HFF-Myc (cell line): ENCODE data around the gene ELOVL2.

Experiments
- DNase-seq: peaks from one replicate; pipeline ENCODE4 v3.0.0-alpha.2; 2011; ENCODE audit warnings: low read depth; ENCODE audit errors: extremely low read depth
- H3K4me3 ChIP-seq: replicated peaks from 2 replicates; pipeline ENCODE4 v1.5.1; 2011; ENCODE audit warnings: low read depth, mild to moderate bottlenecking, control low read depth, low read length
- CTCF ChIP-seq: IDR thresholded peaks from 2 replicates; pipeline ENCODE4 v1.5.1; 2012; ENCODE audit warnings: mild to moderate bottlenecking, low read depth, low read length, control low read depth; ENCODE audit errors: missing control alignments

The ELOVL2 gene

GRCh38 chr6:11025921-11026635 is 18.0 kb downstream of the ELOVL2 start:
- H3K4me3 ChIP-seq = no peak overlapping the region
- no peak for TF ChIP-seq CTCF
- no peak for DNase-seq

DNA sequence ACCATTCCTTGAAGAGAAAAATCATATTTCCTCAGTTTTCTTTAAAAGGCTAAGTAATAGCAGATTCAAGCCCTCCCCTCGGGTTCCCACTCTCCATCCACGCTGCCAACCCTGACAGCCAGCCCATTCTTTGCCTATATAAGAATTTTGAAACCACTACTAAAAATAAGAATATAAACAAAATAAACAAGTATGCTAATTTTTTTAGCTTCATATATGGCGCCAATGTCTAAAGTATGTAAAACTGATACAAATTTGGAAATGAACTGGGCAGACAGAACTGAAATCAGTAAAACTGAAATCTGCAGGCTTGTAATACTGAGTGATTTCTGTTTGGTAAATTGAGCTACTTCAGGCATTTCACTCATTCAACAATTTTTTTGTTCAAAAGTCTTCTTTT is 19.0 kb downstream of the ELOVL2 start:
- no peak for DNase-seq
- no peak for TF ChIP-seq CTCF
- H3K4me3 ChIP-seq = no peak overlapping the region

- DNase-seq = no peak
- no peak for TF ChIP-seq CTCF
- no peak overlapping the region for H3K4me3 ChIP-seq
Measured at GRCh38 chr6:11023032-11023431, 21.1 kb downstream of the ELOVL2 start.

DNA sequence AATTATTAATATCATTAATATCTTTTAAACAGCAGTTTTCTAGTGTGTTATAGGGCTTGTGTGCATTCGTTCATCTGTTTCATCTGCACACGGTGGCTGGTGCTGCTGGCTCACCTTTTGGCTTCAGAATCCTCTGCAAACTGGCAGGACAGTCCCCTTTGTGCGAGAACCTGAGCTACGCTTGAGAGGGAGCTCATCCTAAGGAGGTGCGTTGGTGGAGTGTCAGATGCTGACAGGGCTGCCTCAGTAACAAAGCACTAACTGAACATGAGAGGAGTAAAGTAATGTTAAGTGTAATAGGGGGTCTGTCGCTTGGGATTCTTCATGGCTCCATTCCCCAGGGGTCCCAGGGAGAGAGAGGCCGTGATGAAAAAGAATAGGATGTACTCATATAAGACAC is 22.4 kb downstream of the ELOVL2 start:
- H3K4me3 ChIP-seq = no peak overlapping the region

GRCh38 chr6:11021003-11021402 is 23.1 kb downstream of the ELOVL2 start:
- H3K4me3 ChIP-seq = no peak overlapping the region
- no peak for DNase-seq
- TF ChIP-seq CTCF = no peak

More for the DNA sequence above, 22.4 kb downstream of the ELOVL2 start:
- TF ChIP-seq CTCF = no peak
- DNase-seq = no peak

DNA sequence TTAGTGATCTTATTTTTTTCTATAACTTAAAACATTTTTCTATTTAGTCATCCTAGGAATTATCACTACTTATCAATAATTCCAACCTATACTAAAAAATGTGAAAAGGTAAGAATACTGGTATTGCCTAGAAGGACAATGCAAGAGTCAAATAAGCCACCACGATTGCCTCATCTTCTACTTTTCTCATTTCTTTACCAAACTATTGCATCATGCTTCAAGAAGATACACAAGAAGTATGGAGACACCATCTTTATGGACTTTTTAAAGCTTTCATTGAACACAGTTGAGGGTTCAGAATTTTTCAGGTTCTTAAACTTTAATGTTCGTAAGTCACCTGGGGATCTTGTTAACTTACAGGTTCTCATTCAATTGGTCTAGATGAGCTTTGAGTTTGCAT is 25.9 kb downstream of the ELOVL2 start:
- no peak overlapping the region for H3K4me3 ChIP-seq
- no peak for TF ChIP-seq CTCF
- DNase-seq = no peak

- DNase-seq = no peak
- no peak overlapping the region for H3K4me3 ChIP-seq
- TF ChIP-seq CTCF = no peak
Measured at GRCh38 chr6:11017090-11017489, 27.0 kb downstream of the ELOVL2 start.
